HepG2 (cell line): ENCODE results near the gene BCL2L13. TPM values are rescaled to one million over a fixed set of nuclear protein-coding genes. Genes with fewer than 3 reads are reported as not detected.

ENCODE experiments used
- ATAC-seq: fragments of 200-7000 bp; cut with Tn5 transposase; 3 replicates; pipeline ENCODE4 v1.9.1; 2020; ENCODE audit warnings: mild to moderate bottlenecking, moderate library complexity
- BruUV-seq: library from RNA; stranded (reverse); fragments of 400-500 nt; replicated peaks from 2 replicates; lab custom pipeline; 2021; lab: Mats Ljungman, UMichigan
- CTCF ChIA-PET: fragments of 300-600 bp; formaldehyde crosslinking; extraction: SDS; loops from one replicate; lab custom pipeline; 2021; ENCODE audit warnings: low total read pairs, inconsistent platforms, low intra/inter-chr PET ratio; lab: Yijun Ruan, JAX
- POLR2A ChIA-PET: fragments of 350-600 bp; sonication (Branson Sonifier 250); formaldehyde crosslinking; loops from one replicate; lab custom pipeline; 2020; ENCODE audit warnings: antibody characterized with exemption, inconsistent platforms; lab: Yijun Ruan, JAX
- DNase-seq: peaks from one replicate; pipeline ENCODE4 v3.0.0-alpha.2; 2015; ENCODE audit warnings: low spot score
- FAIRE-seq: peaks from 3 replicates; lab custom pipeline; 2011; peaks lifted over from hg19 to GRCh38; lab: Jason Lieb, UNC
- H2AFZ ChIP-seq: one replicate; pipeline ENCODE4 v1.6.1; 2011; ENCODE audit warnings: low read length, inconsistent platforms
- H3K27ac ChIP-seq: fragments of 300-600 bp; 3 replicates; pipeline ENCODE4 v1.8.0; 2011; ENCODE audit warnings: mixed run types, mild to moderate bottlenecking, mixed read lengths, low read length, inconsistent platforms; ENCODE audit not compliant: insufficient read depth; ENCODE audit errors: extremely low read length
- H3K27me3 ChIP-seq, 2 experiments: fragments of 200-600 bp in 1 of 2; 2 replicates in 1 of 2; 3 replicates in 1 of 2; pipeline versions ENCODE4 v1.6.0 to v1.8.0; 2011; ENCODE audit warnings: low read length in 2 of 2, mild to moderate bottlenecking in 2 of 2, moderate library complexity in 2 of 2, inconsistent platforms in 1 of 2; ENCODE audit not compliant: insufficient read depth in 2 of 2, control insufficient read depth in 1 of 2
- H3K36me3 ChIP-seq, 2 experiments: fragments of 200-600 bp in 1 of 2; replicated peaks in 1 of 2; 2 replicates in 1 of 2; 3 replicates in 1 of 2; pipeline versions ENCODE4 v1.5.1 to v1.8.0; 2011; ENCODE audit warnings: low read length in 2 of 2, inconsistent platforms in 1 of 2; ENCODE audit not compliant: insufficient read depth in 2 of 2, control insufficient read depth in 1 of 2
- H3K4me1 ChIP-seq: 2 replicates; pipeline ENCODE4 v1.5.1; 2012; ENCODE audit warnings: low read length, inconsistent platforms; ENCODE audit not compliant: insufficient read depth
- H3K4me2 ChIP-seq: 2 replicates; pipeline ENCODE4 v1.6.0; 2011; ENCODE audit warnings: low read depth, low read length, inconsistent platforms
- H3K4me3 ChIP-seq, 3 experiments: fragments of 200-600 bp in 1 of 3; sonication (generic), shearing (Covaris generic) in 1 of 3; replicated peaks in 1 of 3; 2 replicates each; pipeline ENCODE4 v1.5.1; 2011 to 2016; ENCODE audit warnings: low read length in 3 of 3, inconsistent platforms in 2 of 3, low read depth in 2 of 3, mild to moderate bottlenecking in 2 of 3, control low read depth in 1 of 3, mixed read lengths in 1 of 3; ENCODE audit not compliant: insufficient read depth in 1 of 3
- H3K79me2 ChIP-seq: one replicate; pipeline ENCODE4 v1.6.1; 2011; ENCODE audit warnings: low read length, inconsistent platforms; ENCODE audit not compliant: insufficient read depth
- H3K9ac ChIP-seq: 2 replicates; pipeline ENCODE4 v1.6.0; 2011; ENCODE audit warnings: mild to moderate bottlenecking, low read depth, low read length, inconsistent platforms; ENCODE audit not compliant: insufficient read depth
- H3K9me3 ChIP-seq: 2 replicates; pipeline ENCODE4 v1.5.1; 2012; ENCODE audit warnings: mild to moderate bottlenecking, low read length
- H4K20me1 ChIP-seq: 2 replicates; pipeline ENCODE4 v1.6.0; 2011; ENCODE audit warnings: inconsistent platforms, mild to moderate bottlenecking, low read length, moderate library complexity; ENCODE audit not compliant: insufficient read depth
- FOXA1 ChIP-seq, 2 experiments: fragments of 450-650 bp in 1 of 2; sonication (generic) in 1 of 2; formaldehyde crosslinking in 1 of 2; IDR thresholded peaks; 2 replicates each; pipeline versions ENCODE4 v1.4.0 to v1.6.1; 2016 to 2020; ENCODE audit warnings: missing genetic modification reagents in 1 of 2
- SIX4 ChIP-seq: sonication (generic); formaldehyde crosslinking; IDR thresholded peaks from 2 replicates; pipeline ENCODE4 v1.4.0; 2020; ENCODE audit warnings: missing genetic modification reagents
- TGIF2 ChIP-seq: IDR thresholded peaks from 2 replicates; pipeline ENCODE4 v1.6.1; 2016; ENCODE audit warnings: control low read depth, missing compliant biosample characterization
- XBP1 ChIP-seq: sonication (generic); formaldehyde crosslinking; IDR thresholded peaks from 2 replicates; pipeline ENCODE4 v1.5.0; 2020; ENCODE audit warnings: missing genetic modification reagents
- ZMYM3 ChIP-seq: sonication (generic); formaldehyde crosslinking; IDR thresholded peaks from 2 replicates; pipeline ENCODE4 v1.5.1; 2020; ENCODE audit warnings: mild to moderate bottlenecking, missing genetic modification reagents
- ZNF326 ChIP-seq: sonication (generic); formaldehyde crosslinking; IDR thresholded peaks from 2 replicates; pipeline ENCODE4 v1.4.0; 2020; ENCODE audit warnings: missing genetic modification reagents, borderline replicate concordance
- ZNF572 ChIP-seq: sonication (generic); formaldehyde crosslinking; IDR thresholded peaks from 2 replicates; pipeline ENCODE4 v1.5.1; 2020; ENCODE audit warnings: mild to moderate bottlenecking, missing genetic modification reagents
- ZNF775 ChIP-seq: sonication (generic); formaldehyde crosslinking; IDR thresholded peaks from 2 replicates; pipeline ENCODE4 v1.4.0; 2020; ENCODE audit warnings: missing genetic modification reagents, mild to moderate bottlenecking, moderate library complexity, borderline replicate concordance
- ZSCAN21 ChIP-seq: sonication (generic); formaldehyde crosslinking; IDR thresholded peaks from 2 replicates; pipeline ENCODE4 v1.8.0; 2022; ENCODE audit warnings: mild to moderate bottlenecking, missing genetic modification reagents, moderate library complexity, borderline replicate concordance
- WGBS: methylation state at CpG from one replicate; pipeline ENCODE4 v1.1.6; 2017; ENCODE audit warnings: low lambda C conversion rate; 5-methylcytosine and 5-hydroxymethylcytosine counted together
- in situ Hi-C: cut with HindIII; loops from 2 replicates; pipeline ENCODE4 v1.10.0; 2017; ENCODE audit warnings: low pct_unique_long_range_greater_than_20kb; ENCODE audit not compliant: extremely low pct_ligation_motif_present
- intact Hi-C: fragments of 100-400 bp; cut with micrococcal nuclease; formaldehyde crosslinking; loops from one replicate; pipeline ENCODE4 v1.10.0; 2022; ENCODE audit not compliant: unreplicated experiment
- polyA plus RNA-seq, 8 experiments: library from polyadenylated mRNA; depleted of rRNA in 3 of 8; stranded (reverse) in 7 of 8; unstranded in 1 of 8; fragments of >200 nt; fragmentation: Illumina TruSeq in 4 of 8; extraction: Trizol in 4 of 8; gene quantifications; 2 replicates each; pipeline versions ENCODE4 v1.2.1 to v1.2.3, GENCODE V29; 2011 to 2016; ENCODE audit warnings: low read depth in 4 of 8, missing spikeins in 1 of 8, mixed read lengths in 1 of 8; ENCODE audit not compliant: insufficient read depth in 1 of 8
- total RNA-seq, 5 experiments: library from RNA; depleted of rRNA; stranded (reverse); fragments of >200 nt; fragmentation: Illumina TruSeq; extraction: Trizol; gene quantifications; 2 replicates each; pipeline ENCODE4 v1.2.3, GENCODE V29; 2016; ENCODE audit warnings: low read depth in 1 of 5
- TF ChIP-seq, protein P1 (sequence below): sonication (generic); formaldehyde crosslinking; IDR thresholded peaks from 2 replicates; pipeline ENCODE4 v1.4.0; 2020; ENCODE audit warnings: missing genetic modification reagents
- TF ChIP-seq, protein P2 (sequence below): sonication (generic); formaldehyde crosslinking; IDR thresholded peaks from 2 replicates; pipeline ENCODE4 v1.8.0; 2022; ENCODE audit warnings: missing genetic modification reagents, mild to moderate bottlenecking, inconsistent platforms, borderline replicate concordance
- TF ChIP-seq, protein P3 (sequence below): IDR thresholded peaks from 2 replicates; pipeline ENCODE4 v1.4.0; 2020; ENCODE audit warnings: mild to moderate bottlenecking, missing genetic modification reagents

The BCL2L13 gene
- total and polyA plus RNA-seq, 2 of the 13 experiments (the other 11 are each of a cell fraction or from before 2014, with no cell fraction given) = 13.5 to 14.6 TPM

GRCh38 chr22:17707526-17707925, 69.0 kb downstream of the BCL2L13 start:
- Histone ChIP-seq H2AFZ (no peak overlapping the region), H4K20me1 (no peaks in the 10 kb centered on the region), H3K4me2 (no peak overlapping the region)
- no peak for TF ChIP-seq SIX4 (CRISPR knock-in tag)
- TF ChIP-seq, protein P1, sequence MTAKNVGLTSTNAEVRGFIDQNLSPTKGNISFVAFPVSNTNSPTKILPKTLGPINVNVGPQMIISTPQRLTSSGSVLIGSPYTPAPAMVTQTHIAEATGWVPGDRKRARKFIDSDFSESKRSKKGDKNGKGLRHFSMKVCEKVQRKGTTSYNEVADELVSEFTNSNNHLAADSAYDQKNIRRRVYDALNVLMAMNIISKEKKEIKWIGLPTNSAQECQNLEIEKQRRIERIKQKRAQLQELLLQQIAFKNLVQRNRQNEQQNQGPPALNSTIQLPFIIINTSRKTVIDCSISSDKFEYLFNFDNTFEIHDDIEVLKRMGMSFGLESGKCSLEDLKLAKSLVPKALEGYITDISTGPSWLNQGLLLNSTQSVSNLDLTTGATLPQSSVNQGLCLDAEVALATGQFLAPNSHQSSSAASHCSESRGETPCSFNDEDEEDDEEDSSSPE (CRISPR knock-in tag) = no peak
- no peak for TF ChIP-seq ZNF572 (CRISPR knock-in tag)
- no peak for TF ChIP-seq FOXA1 (IDR thresholded peaks at IDR 0.05)
- TF ChIP-seq FOXA1 (CRISPR knock-in tag; IDR thresholded peaks at IDR 0.05) = no peak
- no peak for TF ChIP-seq ZSCAN21 (CRISPR knock-in tag)
- no peak for TF ChIP-seq ZMYM3 (CRISPR knock-in tag)
- no peak for TF ChIP-seq XBP1
- TF ChIP-seq ZNF775 (CRISPR knock-in tag) = no peak
- TF ChIP-seq, protein P2, sequence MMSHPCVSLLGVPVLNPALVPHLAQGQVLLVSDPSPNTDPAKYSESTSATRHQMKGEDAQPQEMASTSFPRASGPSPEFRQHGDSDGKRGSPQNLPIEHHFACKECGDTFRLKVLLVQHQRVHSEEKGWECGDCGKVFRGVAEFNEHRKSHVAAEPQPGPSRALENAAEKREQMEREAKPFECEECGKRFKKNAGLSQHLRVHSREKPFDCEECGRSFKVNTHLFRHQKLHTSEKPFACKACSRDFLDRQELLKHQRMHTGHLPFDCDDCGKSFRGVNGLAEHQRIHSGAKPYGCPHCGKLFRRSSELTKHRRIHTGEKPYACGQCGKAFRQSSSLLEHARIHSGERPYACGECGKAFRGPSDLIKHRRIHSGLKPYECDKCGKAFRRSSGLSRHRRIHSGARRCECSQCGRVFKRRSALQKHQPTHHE (CRISPR knock-in tag) = no peak
- TF ChIP-seq, protein P3, sequence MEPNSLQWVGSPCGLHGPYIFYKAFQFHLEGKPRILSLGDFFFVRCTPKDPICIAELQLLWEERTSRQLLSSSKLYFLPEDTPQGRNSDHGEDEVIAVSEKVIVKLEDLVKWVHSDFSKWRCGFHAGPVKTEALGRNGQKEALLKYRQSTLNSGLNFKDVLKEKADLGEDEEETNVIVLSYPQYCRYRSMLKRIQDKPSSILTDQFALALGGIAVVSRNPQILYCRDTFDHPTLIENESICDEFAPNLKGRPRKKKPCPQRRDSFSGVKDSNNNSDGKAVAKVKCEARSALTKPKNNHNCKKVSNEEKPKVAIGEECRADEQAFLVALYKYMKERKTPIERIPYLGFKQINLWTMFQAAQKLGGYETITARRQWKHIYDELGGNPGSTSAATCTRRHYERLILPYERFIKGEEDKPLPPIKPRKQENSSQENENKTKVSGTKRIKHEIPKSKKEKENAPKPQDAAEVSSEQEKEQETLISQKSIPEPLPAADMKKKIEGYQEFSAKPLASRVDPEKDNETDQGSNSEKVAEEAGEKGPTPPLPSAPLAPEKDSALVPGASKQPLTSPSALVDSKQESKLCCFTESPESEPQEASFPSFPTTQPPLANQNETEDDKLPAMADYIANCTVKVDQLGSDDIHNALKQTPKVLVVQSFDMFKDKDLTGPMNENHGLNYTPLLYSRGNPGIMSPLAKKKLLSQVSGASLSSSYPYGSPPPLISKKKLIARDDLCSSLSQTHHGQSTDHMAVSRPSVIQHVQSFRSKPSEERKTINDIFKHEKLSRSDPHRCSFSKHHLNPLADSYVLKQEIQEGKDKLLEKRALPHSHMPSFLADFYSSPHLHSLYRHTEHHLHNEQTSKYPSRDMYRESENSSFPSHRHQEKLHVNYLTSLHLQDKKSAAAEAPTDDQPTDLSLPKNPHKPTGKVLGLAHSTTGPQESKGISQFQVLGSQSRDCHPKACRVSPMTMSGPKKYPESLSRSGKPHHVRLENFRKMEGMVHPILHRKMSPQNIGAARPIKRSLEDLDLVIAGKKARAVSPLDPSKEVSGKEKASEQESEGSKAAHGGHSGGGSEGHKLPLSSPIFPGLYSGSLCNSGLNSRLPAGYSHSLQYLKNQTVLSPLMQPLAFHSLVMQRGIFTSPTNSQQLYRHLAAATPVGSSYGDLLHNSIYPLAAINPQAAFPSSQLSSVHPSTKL (CRISPR knock-in tag) = no peak
- no peak for TF ChIP-seq ZNF326
- TF ChIP-seq TGIF2 (CRISPR knock-in tag) = no peak
- TF ChIP-seq, all 625 proteins: peak for 0
- Histone ChIP-seq H3K4me3 (no peak overlapping the region), H3K4me1 (0 out of 2 replicates have a peak, but pooled peaks cover 7% of the 10 kb centered on the region), H3K36me3 (0 out of 5 replicates have a peak, but pooled peaks cover 0 to 4% of the 10 kb centered on the region in 2 experiments), H3K27ac (no peak overlapping the region), H3K79me2 (no peaks in the 10 kb centered on the region), H3K27me3 (no peaks in the 10 kb centered on the region), H3K9ac (no peak overlapping the region), H3K9me3 (no peaks in the 10 kb centered on the region)
- ChIA-PET POLR2A (no interaction called here), CTCF (no interaction called here)
- in situ Hi-C loops (no loop called here), intact Hi-C loops (no loop called here)
- no TSS peak for BruUV-seq
- 94% methylated on average over 3 of the region's 3 CpGs for WGBS
- DNase-seq (no peak), ATAC-seq (no peak), FAIRE-seq (no peak)
